HG02973 (cell line): ENCODE results near the gene TRERF1.
"Not testable (repeated sequence)": the region's sequence is repeated elsewhere in the genome, so short reads cannot be mapped to it uniquely, and the experiment has no call there.

Experiments
- ATAC-seq: cut with Tn5 transposase; IDR thresholded peaks from one replicate; pipeline ENCODE4 v1.9.1; 2021; ENCODE audit warnings: moderate library complexity; ENCODE audit not compliant: unreplicated experiment

The TRERF1 gene

GRCh38 chr6:42339991-42340401, 111.7 kb downstream of the TRERF1 start:
- ATAC-seq: peak; percentile 66

- ATAC-seq: no peak
Observed at GRCh38 chr6:42338744-42339222, 112.9 kb downstream of the TRERF1 start.

- no peak for ATAC-seq
Observed at GRCh38 chr6:42337985-42338743, 113.6 kb downstream of the TRERF1 start.

GRCh38 chr6:42336431-42336830, 115.3 kb downstream of the TRERF1 start:
- ATAC-seq: no peak

- ATAC-seq: no peak
Observed at GRCh38 chr6:42335896-42336295, 115.8 kb downstream of the TRERF1 start.

- no peak for ATAC-seq
Observed at GRCh38 chr6:42334870-42335269, 116.9 kb downstream of the TRERF1 start.

- no peak for ATAC-seq
Observed at GRCh38 chr6:42333612-42334011, 118.1 kb downstream of the TRERF1 start.

GRCh38 chr6:42332916-42333315, 118.8 kb downstream of the TRERF1 start:
- ATAC-seq: no peak

GRCh38 chr6:42331019-42331418, 120.7 kb downstream of the TRERF1 start:
- ATAC-seq: no peak

GRCh38 chr6:42326248-42326647, 125.5 kb downstream of the TRERF1 start:
- ATAC-seq: no peak

- ATAC-seq: not testable (repeated sequence)
Observed at GRCh38 chr6:42324656-42325324, 126.9 kb downstream of the TRERF1 start.

- no peak for ATAC-seq
Observed at GRCh38 chr6:42322676-42323075, 129.1 kb downstream of the TRERF1 start.

GRCh38 chr6:42321976-42322375, 129.8 kb downstream of the TRERF1 start:
- no peak for ATAC-seq

- no peak for ATAC-seq
Observed at GRCh38 chr6:42320762-42321161, 131.0 kb downstream of the TRERF1 start.

GRCh38 chr6:42318480-42318879, 133.2 kb downstream of the TRERF1 start:
- ATAC-seq: no peak

- no peak for ATAC-seq
Observed at GRCh38 chr6:42316981-42317380, 134.7 kb downstream of the TRERF1 start.

- ATAC-seq: no peak
Observed at GRCh38 chr6:42315991-42316970, 135.4 kb downstream of the TRERF1 start.

- no peak for ATAC-seq
Observed at GRCh38 chr6:42315259-42315990, 136.3 kb downstream of the TRERF1 start.

- ATAC-seq: no peak
Observed at GRCh38 chr6:42314571-42315258, 137.0 kb downstream of the TRERF1 start.
